ENCODE data around the gene MRPL45.
"Not testable (repeated sequence)": the region's sequence is repeated elsewhere in the genome, so short reads cannot be mapped to it uniquely, and the experiment has no call there.

MRPL45 gene

DNA sequence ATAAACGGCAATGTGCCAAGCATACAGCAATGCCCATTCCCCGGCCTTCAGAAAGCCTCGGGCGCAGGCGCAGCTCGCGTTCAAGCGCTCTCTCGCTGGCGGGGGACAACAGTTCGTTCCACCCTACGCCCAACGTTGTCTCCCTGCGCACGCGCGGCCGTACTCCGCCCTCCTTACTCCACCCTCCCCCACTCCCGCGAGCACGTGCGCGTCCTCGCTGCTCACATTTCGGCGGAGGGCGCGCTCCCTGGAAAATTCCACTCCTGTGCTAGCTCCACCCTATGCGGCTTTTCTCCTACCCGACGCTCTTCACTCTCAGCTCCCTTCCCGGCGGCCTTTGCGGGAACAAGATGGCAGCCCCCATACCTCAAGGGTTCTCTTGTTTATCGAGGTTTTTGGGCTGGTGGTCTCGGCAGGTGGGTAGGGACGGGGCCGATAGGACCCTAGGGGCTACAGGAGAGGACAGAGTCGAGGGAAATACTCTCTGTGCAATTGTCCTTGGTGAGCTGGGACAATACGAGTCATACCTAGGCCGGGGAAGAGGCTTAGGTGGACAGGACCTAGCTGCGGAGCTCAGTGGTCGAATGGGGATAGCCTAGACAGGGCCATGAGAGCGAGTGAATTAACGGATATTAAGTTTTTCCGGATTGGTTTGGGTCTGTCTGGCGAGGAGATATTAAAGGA lies at the start of gene MRPL45:
Gene MRPL45, plus strand, starts transcription at position 335 of the 684 bp plus-strand sequence. Its CDS starts 16 bp downstream, at position 351.
- DNase-seq, result peak; percentile 95 to 98 (median 96)

DNA sequence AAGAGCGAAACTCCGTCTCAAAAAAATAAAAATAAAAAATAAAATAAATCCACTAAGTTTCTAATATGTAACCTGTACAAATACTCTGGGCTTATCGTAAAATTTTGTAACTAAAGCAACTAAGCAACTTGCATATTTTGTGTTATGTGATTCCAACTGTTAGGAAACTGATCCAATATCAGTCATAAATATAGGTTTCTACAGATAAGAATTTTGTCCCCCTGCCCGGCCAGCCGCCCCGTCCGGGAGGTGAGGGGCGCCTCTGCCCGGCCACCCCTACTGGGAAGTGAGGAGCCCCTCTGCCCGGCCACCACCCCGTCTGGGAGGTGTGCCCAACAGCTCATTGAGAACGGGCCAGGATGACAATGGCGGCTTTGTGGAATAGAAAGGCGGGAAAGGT lies 43.8 kb upstream of the MRPL45 start:
- not testable (repeated sequence) for DNase-seq

GRCh38 chr17:38254357-38254756 lies 42.6 kb upstream of the MRPL45 start:
- DNase-seq, result not testable (repeated sequence)

DNA sequence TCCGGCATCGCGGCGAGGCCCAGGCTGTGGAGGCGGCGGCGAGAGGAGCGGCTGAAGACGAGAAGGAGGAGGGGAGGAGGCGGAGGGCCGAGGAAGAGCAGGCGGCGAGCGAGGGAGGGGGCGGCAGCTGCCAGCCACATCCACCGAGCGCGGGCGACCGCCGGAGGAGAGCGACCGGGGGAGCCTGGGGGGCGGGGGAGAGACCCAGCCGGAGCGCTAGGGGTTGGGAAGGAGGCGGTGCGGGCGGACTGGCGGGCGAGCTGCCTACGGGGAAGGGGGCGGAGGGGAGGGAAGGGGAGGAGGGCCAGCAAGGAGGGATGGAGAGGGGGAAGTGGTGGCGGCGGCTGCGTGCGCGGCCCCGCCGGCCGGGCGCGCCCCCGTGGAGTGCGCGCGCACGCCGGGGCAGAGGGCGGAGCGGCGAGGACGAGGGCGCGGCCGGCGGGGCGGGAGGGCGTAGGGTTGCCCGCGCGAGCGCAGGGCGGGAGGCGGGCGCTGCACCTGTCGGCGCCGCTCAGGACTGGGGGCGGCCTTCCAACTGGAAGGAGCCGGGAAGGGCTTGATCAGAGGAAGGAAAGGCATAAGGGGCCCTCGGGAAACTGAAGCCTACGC lies 39.9 kb upstream of the MRPL45 start:
- DNase-seq, result peak; percentile 86 to 87 (median 87)

DNA sequence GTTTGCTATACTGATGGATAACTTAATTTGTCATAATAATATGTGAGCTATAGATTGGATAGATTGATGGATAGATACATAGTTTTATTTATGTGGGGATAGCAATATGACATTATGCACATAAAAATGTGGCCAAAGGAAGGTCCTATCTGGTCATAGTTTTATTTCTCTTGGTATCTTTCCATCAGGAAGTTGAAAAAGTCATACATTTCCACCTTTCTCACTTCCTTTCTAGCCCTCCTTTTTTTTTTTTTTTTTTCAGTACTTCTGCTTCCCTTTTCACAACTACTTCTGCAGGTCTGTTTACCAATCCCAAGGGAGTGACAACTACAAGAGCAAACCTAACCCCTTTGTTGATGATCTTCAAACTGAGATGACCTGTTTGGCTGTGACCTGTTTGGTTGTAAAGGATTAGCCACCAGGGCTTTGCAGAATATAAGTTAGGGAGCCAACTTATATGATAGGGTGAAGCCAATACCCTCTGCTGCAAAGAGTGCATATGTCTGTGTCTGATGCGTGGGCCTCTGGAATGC lies 30.9 kb upstream of the MRPL45 start:
- DNase-seq, result not testable (repeated sequence)

- not testable (repeated sequence) for DNase-seq
Observed at GRCh38 chr17:38266571-38266970, 30.4 kb upstream of the MRPL45 start.

DNA sequence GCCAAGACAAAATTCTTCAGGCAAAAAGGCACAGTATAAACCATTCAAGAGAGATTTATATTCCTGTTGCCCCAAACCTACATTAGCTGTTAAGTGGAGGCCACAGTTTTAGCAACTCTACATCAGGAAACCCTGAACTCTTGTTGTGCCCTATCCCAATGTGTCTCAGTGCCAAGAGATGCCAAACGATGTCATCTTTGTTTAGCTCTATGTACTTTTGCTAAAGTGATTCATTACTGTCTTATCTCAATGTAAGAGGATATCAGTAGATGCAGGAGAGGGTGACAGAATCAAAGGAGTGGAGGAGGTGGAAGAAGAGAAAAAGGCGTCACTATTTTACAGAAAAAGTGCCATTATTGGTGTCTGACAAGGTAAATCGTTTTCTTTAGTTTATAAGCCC lies 28.8 kb upstream of the MRPL45 start:
- DNase-seq, result not testable (repeated sequence)

DNA sequence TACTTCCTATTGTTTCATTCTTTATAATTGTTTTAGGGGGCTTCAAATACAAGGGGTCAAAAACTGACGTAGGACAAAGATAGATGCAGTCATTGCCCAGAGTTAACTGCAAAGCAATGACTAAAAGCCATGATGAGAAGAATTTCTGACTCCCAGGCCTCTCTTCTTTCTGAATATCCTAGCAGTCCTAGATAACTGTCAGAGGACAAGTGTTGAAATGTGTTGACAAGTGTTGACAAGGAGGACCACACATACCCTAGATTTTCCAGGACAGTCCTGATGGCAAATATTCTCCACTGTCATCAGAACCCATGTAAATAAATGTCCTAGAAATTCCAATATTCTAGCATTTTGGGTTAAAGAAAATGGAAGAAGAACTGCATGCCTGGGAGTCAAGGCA lies 27.9 kb upstream of the MRPL45 start:
- not testable (repeated sequence) for DNase-seq

- DNase-seq, result not testable (repeated sequence)
Observed at GRCh38 chr17:38269552-38269951, 27.4 kb upstream of the MRPL45 start.

DNA sequence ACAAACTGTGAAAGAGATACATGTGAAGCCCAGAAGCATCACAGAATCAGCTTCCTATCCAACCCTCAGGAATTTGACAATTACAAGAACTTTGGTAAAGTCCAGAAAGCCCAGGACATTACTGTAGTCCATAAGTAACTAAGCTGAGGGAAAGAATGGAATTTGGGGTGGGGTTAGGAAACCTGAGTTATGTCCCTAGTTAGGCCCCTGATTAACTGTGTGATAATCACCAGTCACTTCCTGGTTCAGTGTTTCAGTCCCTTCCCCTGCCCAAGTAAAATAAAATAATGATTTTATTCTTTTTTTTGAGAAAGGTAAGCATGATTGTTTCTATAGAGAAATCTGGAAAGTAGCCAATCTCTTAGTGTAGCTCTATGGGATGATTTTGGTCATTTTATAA lies 11.0 kb upstream of the MRPL45 start:
- DNase-seq, result not testable (repeated sequence)

DNA sequence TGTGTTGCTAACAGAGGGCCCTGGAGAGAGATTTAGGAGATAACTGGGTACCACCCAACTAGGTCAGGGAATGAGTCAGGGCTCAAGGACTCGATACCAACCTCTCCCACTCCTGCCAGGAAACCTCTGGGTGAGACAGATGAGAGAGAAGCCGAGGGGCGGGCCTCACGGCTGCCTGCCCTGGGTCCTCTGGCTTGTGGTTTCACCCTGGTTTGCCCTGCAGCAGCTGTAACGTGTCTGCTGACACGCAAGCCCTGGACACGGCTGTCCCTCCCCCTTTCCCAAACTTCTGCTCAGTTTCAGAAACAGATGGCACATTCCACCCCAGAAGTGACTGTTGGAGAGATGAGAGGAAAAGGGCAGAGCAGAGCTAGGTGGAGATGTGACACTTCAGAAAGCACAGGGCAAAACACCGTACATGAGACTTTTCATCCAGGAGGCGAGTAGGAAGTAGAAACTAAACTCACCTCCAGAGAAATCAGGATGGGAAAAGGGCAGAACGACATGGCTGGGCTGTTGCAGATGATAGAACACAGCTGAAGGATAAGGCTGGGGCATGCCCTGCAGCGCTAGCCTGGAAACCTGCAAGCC lies 10.4 kb upstream of the MRPL45 start:
- not testable (repeated sequence) for DNase-seq

- DNase-seq, result peak; percentile 2 to 21 (median 2)
Observed at GRCh38 chr17:38288217-38288827, 8.6 kb upstream of the MRPL45 start.

DNA sequence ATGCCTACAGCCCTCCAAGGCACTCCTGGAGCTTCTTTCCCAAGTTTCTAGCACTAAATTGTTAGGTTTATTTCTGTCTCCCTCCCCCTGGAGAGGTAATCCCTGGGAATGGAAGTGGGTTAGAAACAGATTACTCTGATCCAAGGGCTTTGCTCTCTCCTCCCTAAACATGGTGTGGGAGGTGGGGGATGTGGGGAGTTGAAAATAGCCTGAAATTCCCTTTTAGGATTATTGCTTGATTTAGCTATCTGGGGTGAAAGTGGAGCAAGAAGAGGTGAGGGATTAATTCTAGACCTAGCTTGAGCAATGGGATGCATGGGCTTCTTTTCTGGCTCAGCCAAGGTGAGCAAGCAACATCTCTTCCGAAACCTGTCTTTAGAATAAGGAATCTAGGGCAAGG lies 7.2 kb upstream of the MRPL45 start:
- not testable (repeated sequence) for DNase-seq

DNA sequence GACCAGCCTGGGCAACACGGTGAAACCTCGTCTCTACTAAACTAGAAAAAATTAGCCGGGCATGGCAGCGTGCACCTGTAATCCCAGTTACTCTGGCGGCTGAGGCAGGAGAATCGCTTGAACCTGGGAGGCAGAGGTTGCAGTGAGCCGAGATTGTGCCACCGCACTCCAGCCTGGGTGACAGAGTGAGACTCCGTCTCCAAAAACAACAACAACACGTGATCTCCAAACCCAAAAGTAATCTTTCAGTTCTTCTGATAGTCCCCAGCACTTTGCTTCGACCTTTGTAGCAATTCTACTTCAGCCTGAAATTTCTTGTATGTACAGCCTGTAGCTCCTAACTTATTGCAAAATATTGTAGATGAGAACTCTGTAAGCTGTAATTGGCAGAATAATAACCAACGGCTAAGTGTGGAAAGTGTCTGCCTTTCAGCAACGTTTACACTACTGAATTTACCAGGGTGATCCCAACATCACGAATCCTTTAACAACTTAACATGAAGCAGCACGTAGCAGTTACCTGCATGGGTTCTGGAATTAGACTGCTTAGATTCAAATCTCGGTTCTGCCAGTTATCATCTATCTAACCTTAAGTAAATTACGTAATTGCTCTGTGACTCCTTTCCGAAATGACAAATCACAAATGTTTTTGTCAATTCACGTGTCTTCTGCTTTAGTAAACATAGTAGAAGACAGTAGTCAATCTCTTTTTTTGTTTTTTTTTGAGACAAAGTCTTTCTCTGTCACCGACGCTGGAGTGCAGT lies 1.2 kb upstream of the MRPL45 start:
- not testable (repeated sequence) for DNase-seq

DNA sequence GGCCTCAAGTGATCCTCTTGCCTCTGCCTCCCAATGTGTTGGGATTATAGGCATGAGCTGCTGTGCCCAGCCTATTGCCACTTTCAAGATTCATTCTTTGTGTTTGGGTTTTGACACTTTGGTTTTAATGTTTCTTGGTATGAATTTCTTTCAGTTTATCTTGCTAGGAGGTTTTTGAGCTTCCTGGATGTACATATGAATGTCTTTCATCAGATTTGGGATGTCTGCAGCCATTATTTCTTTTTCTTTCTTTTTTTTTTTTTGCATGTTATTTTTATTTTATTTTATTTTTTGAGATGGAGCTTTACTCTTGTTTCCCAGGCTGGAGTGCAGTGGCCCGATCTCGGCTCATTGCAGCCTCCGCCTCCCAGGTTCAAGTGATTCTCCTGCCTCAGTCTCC lies 18.5 kb downstream of the MRPL45 start:
- no peak for DNase-seq

DNA sequence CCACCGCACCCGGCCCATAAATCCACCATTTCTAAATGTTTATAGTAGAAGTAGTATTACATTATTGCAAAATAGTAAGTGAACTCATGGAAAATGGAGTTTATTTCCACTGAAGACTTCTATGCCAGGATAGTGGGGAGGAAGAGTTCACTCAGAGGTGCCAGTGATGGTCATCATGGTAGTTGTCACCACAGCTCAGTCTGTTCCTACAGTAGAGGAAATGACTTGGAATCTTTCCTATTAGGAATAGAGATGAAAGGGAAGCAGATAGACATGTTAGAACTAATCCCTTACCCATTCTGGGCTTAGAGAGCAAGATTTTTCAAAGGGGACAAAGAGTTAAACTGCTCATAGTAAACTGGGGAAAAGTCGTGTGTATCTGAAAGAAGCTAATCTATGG lies 20.1 kb downstream of the MRPL45 start:
- DNase-seq, result no peak

GRCh38 chr17:38320482-38320881 lies 23.5 kb downstream of the MRPL45 start:
- DNase-seq, result no peak

DNA sequence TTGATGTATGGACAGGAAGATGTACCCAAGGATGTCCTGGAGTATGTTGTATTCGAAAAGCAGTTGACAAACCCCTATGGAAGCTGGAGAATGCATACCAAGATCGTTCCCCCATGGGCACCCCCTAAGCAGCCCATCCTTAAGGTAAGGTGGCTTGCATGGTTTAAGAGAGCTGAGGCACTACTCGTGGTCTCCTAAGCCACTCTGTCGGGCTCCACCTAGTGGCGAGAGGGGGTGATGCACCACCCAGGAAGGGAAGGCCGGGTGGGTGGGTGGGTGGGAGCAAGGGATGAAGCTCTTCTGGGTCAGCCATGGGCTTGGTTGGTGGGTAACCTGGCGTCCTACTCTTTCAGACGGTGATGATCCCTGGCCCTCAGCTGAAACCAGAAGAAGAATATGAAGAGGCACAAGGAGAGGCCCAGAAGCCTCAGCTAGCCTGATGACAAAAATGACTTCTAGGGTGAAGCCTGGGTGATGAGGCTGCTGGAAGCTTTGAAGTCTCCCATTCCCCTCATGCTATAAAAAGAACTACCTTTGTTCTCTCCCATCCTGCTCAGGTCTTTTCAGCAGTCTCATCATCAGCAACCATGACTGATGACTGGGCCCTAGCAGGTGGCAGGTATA lies 25.3 kb downstream of the MRPL45 start:
- peak; percentile 31 to 67 (median 41) for DNase-seq

DNA sequence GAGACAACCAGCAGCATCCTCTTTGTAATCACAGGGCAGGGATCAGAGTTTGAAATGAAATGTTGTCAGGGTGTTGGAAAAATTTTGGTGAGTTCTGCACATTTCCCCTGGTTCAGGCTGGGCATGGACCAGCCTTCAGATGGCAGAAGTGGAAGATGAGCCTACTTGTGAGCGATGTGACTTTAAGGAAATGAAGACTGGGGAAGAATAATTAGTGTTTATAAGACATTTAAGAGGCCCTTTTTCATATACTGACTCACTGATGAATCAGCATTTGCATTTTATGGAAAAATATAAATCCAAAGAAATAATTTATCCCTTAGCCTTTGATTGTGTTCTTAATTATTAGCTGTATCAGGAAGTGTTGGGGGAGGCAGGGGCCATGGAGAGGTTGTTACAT lies 25.9 kb downstream of the MRPL45 start:
- DNase-seq, result no peak

DNA sequence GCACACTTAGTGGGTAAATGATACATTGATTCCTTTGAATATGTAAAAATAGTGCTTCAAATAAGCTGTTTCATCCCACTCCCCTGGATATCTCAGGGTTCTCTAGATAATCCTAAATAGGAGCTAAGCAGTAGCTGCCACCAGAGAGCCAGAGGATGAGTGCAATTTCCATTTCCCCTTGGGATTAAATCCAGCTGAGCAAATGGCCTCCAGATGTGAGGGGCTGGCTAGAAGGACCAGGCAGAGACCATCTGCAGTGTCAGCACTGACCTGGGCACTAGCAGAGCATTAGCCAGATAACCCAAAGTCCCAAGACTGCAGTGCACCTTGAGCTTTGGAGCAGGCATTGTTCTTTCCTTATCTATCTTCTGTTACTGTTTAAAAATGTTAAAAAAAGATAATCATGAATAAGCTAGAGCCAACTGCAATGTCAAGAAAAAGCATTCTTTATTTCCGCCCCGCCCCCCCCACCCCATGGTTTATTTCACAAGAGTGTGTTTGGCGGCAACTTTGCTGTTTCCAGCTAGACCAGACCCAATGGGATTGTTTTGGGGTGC lies 27.3 kb downstream of the MRPL45 start:
- DNase-seq, result no peak

DNA sequence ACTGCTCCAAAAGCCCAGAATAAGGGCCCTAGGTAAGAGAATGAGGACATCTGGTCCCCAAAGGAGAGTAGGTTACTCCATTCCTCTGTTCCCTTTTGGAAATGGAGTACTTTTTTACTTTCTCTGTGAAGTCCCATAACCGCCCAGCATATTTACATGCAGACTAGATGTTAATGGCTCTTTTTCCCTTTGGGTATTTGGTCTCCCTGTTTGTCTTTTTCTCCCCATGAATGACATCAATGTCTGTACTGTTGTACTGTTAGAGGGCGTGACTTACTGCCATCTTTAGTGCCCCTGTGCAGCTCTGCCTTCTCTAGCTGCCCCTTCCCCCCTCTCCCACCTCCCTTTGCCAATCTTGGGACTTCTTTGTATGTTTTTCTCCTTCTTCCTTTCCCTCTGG lies 27.8 kb downstream of the MRPL45 start:
- DNase-seq, result no peak

All from NCI-H1417 (cell line).